ENCODE measurements around the gene CERS5.

Gene CERS5

DNA sequence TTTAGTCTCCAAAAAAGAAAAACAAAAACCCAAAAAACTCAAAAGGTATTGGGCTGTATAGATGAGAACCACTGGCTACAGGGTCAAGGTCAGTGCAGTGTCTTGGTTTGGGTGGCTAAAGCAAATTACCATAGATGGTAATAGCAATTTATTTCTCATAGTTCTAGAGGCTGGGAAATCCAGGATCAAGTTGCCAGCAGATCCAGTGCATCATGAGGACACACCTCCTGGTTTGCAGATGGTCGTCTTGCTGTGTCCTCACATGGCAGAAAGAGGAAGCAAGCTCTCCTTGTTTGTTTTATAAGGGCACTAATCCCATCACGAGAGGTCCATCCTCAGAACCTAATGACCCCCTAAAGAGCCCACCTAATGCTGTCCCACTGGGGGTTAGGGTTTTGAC lies 44.0 kb downstream of the CERS5 start:
- no peak for DNase-seq

DNA sequence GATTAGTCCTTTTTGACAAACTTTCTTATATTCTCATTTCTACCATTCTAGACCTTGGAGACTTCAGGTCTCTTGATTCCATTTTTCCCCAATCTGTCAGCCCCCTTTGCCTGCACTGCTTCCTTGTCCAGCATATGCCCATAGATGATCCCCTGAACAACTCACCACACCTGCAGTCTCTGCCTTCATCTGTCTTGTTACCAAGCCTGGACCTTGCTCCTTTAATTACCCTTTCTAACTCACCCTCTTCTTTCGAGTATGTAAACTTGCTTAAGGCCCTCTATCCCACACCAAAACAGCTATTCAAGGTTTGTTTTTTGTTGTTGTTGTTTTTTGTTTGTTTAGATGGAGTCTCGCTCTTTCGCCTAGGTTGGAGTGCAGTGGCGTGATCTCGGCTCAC lies 45.5 kb downstream of the CERS5 start:
- no peak for DNase-seq

DNA sequence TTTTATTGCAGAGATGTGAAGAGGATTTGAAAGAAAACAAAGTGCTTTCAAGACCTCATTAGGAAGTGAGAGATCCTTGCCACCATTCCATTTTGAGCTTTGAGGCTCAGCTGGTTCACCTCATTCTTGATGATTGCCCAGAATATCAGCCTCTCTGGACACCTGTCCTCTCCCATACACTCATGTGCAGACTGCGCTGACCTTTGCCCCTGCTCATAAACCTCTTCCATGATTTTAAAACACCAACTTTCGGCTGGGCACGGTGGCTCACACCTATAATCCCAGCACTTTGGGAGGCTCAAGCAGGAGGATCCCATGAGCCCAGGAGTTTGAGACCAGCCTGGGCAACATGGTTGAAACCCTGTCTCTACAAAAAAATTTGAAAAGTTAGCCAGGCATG lies 46.2 kb downstream of the CERS5 start:
- DNase-seq: no peak

DNA sequence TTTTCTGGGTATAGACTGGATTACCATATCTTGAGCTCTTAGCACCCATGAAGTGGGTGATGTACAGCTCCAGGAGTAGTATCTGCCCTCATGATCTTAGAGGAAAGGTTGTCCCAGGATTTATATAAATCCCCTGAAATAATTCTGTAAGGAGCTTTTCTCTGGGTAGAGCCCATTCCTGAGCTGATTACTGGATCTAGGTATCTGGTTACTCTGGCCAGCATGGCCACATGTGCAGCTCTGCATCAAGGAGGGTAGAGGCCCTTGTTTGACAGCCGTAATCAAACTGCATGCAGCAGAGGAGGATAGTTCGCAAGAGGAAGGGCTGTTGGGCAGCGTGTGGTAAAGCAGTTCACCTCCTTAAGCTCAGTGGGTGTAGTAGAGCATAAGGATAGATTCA lies 46.6 kb downstream of the CERS5 start:
- no peak for DNase-seq

- no peak for DNase-seq
Observed at GRCh38 chr12:50119387-50119786, 47.8 kb downstream of the CERS5 start.

DNA sequence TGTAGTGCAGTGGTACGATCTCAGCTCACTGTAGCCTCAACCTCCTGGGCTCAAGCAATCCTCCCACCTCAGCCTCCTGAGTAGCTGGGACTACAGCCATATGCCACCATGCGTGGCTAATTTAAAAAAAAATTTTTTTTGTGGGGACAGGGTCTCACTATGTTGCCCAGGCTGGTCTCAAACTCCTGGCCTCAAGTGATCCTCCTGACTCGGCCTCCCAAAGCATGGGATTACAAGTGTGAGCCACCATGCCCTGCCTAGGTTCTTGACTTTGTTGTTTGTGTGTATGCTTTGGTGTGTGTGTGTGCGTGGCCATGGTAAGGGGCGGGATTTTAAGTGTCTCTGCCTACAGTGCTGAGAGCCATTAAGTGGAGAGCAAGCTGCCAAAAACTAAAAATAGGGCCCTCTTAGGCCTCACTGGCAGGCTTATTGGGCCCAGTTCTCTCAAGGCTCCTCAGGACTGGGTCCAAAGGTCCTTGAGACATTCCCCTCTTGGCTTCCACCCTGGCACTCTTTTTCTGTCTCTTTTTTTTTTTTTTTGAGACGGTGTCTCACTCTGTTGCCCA lies 50.0 kb downstream of the CERS5 start:
- DNase-seq: no peak

DNA sequence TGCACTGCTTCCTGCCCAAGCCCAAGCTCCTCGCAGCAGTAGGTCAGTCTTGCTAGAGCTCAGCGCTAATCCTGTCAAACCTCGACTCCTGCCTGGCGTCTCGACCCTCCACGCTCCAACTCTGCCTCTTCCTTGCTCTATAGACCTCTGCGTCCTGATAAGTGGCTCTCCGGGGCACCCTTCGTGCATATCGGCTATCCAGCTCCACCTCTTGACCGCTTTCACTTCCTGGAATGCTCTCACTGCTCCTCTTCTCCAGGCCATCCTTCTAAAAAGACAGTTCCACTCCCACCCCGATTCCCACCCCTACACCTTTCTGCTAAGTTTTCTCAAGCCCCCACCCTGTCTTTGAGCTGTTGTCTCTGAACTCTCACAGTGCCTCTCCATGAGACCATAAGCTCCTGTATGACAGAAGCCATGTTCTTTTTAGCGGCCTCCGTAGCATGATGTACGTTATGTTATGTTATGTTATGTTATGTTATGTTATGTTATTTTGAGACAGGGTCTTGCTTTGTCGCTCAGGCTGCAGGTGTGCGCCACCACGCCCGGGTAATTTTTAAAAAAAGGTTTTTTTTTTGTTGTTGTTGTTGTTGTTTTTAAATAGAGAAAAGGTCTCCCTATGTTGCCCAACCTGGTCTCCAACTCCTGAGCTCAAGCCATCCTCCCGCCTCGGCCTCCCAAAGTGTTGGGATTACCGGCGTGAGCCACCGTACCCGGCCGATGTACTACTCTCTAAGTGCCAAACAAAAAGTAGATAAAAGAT lies 54.5 kb downstream of the CERS5 start:
- DNase-seq: no peak

GRCh38 chr12:50111693-50112455 lies 55.3 kb downstream of the CERS5 start, which contains the start of gene COX14:
COX14 (plus strand) TSS chr12:50112236; CDS start chr12:50120044, 7,808 bp downstream.
- DNase-seq: peak; percentile 99

DNA sequence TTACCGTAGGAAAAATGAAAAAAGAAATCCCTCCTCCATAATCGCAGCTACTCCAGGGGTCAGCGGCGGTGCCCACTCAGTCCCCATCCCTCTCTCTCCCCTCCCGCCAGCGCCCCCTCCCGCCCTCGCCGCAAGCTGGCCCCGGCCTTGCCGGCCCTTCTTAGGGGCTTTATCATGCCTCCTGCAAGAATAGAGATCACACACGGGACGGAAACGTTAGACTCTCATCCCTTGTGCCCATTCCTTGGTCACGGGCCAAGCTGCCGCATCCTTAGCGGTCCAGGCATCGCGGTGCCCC lies 55.8 kb downstream of the CERS5 start:
- DNase-seq: no peak

- DNase-seq: no peak
Observed at GRCh38 chr12:50110762-50111351, 56.3 kb downstream of the CERS5 start.

DNA sequence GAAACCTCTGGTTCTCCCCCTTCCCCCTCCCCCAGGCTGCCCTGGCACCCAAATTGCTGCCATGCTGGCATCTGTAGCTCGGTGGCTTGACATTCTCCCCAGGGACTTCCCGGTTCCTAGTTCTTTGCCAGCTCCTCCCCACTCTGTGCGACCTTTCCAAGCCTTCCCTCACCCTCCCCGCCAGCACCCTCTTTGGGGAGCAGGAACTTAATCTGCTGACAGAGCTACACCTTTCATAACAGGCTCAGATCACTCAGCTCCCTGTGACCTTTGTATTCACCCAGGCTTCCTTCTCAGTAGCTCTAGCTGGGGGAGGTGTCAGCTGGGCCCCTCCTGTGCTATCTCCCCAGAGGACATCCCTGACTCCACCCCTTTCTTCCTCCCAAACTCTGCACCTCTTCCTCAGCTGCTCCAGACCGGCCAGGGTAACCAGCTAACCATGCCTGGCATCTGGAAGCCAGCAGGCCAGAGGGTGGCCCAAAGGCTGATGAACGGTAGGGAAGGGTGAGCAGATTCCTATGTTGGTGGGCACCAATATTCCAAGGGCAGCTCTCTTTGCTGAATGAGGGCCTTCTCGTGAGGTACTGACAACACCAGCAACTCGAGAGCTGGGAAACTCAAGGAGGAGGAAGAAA lies 56.9 kb downstream of the CERS5 start:
- no peak for DNase-seq

GRCh38 chr12:50109319-50109718 lies 57.9 kb downstream of the CERS5 start:
- DNase-seq: no peak

DNA sequence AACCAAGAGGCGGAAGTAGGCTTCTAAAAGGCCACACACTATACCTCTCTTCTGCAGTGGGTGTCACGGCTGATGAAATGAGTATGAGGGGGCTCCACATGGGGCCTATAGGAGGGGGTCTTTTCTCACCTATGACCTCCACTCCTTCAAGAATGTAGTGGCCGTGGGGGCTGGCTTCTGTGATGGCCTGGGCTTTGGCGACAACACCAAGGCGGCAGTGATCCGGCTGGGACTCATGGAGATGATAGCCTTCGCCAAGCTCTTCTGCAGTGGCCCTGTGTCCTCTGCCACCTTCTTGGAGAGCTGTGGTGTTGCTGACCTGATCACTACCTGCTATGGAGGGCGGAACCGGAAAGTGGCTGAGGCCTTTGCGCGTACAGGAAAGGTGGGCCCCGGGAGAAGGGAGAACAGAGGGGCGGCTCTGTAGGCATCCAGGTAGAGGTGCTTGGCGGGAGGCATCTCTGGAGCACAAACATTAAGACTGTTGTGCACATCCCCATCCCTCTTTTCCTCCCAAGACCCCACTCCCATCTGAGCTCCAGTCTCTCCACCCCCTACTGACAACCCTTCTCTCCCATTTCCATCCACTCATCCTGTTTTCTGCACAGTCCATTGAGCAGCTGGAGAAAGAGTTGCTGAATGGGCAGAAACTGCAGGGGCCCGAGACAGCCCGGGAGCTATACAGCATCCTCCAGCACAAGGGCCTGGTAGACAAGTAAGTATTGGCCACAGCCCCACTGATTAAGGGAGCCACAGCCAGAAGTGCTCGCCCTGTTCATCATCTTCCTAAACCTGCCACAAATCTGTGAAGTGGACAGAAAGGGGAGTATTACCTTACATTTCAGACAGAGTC lies 59.5 kb downstream of the CERS5 start:
- DNase-seq: no peak

DNA sequence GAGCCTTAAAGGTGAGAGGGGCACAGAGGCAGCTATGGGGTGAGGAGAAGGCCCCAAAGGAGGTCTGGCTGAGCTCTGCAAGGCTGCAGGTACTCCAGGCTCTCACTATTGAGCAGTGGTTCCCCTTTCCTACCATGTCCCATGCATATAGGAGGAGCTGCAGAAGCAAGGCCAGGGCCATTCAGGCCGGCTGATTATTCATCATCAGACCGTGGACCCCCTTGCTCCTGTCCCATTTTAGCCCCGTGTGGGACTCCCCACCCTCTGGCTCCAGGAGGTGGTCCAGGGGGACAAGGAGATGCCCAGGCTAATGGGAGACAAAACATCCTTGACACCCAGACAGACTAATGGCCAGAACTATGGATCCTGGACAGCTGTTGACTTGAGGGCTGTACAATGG lies 60.3 kb downstream of the CERS5 start:
- DNase-seq: no peak

- no peak for DNase-seq
Observed at GRCh38 chr12:50105913-50106450, 61.2 kb downstream of the CERS5 start.

DNA sequence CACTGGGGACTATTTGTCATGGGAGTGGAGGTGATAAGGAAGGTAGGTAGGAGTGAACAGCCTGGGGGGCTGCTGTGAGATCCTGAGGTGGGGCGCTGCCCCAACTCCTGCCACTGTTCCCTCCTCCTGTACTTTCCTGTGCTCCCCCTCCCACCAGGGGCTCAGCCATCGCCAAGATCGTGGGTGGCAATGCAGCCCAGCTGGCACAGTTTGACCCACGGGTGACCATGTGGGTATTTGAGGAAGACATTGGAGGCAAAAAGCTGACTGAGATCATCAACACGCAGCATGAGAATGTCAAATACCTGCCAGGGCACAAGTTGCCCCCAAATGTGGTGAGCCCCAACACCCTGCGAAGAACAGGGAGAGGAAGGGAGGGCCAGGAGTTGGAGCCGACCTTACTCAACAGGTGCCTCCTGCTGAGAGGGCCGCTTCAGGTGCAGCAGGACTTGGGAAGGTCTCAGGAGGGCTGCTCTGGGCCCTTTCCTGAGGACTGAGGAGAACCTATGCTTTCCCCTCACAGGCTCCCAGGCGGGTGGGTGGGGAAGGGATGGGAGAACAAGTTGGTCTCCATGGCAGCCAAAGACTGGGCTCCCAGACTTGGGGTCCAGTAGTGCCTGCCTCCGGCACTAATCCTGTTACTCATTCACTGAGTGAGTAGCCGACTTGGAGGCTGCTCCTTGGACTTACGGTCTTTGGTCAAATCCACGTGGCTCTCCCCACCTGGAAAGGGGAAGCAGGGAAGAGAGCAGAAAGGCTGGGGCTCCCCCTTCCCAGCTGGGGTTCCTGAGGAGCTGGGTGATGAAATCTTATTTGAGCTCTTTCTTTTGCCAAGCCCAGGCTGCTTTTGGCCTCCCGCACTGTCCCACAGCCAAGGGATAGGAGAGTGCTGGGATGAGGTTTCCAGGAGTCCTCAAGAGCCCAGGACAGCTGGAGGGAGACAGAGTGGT lies 62.5 kb downstream of the CERS5 start:
- DNase-seq: no peak

DNA sequence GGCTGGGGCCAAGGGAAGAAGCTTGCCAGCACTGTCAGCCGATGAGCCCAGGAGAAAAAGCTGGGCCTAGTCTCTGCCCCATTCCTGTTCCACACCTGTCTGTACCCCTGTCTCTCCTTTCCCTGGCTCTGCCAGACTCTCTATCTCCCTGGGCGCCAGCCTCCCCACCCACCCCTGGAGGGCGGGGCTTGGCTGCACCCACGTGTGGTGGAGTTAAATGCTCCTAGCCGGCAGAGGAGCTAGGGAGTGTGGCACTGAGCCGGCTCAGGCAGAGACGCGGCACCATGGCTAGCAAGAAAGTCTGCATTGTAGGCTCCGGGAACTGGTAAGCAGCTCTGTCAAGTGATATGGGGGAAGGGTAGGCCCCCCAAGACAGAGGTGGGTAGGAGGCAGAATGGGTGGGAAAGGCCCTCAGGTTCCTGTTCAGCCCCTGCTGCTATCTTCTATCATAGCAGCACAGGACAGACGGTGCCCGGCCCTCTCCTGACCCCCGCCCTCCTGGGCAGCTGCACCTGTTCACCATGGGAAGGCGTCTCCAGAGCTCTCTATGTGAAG lies 63.3 kb downstream of the CERS5 start, which contains the start of gene GPD1:
Gene GPD1, plus strand, starts transcription at position 242 of the 555 bp plus-strand sequence. Its CDS starts 43 bp downstream, at position 285.
- no peak for DNase-seq

DNA sequence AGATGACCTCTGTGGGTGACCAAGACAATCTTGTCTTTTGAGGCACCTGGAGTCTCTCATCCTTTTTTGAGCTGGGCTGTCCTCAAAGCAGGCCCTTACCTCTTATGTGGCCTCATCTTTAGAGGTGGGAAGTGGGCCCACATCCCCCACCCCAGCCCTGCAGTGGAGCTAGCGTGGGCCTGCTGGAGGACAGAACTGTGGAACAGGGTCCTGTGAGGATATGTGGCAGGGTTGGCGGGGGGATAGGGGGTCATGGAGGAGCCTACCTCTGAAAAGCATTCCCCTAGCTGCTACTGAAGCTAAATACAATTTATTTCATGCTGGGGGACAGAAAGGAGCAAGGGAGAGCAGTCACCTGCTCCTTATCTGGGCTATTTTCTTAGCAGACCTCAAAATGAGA lies 63.8 kb downstream of the CERS5 start:
- DNase-seq: no peak

DNA sequence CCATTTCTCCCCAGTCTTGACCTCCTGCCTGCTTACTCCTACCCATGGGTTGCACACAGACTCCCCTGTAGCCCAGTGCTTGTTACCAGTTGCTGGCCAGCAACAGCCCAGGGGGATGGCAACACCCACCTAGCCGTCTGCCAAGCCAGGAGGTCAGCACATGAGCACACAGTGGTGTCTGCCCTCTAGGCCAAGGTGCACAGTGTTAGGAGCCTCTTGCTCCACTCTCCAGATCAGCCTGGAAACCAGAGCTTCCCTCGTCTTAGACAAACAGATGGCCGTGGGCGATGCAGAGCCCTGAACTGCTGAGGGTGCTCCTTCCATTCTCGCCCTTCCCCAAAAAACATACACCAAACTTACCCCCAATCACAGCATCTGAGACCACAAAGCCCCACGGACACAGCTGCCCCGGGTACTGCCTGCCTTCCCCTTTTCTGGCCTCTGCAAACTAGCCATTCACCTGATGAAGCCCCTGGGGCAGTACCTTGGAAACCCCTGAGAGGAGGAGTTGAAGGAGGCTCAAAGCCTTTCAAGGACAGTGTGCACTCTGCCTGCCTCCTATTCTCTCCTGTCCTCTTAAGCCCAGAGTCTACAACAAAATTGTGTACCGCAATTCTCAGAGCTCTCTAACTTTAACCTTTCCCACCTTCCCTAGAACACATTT lies 64.4 kb downstream of the CERS5 start:
- DNase-seq: no peak

DNA sequence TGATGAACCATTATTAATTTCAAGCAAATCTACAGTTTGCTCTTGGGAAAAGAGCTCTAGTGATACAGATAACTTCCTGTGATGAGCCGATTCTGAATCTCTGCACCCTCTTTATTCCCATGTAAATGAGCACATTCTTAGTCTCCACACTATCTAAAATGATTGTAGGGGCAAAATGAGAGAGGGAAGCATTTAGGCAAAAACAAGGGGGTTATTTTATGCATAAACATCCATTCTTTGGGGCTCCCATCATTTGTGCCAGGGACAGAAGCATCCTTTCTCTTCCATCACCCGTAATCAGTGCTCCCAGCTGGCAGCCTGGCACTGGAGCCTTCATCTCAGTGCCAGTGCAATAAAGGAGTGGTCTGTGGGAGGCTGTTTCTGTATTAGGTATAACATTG lies 65.0 kb downstream of the CERS5 start:
- no peak for DNase-seq

All from NCI-H2081 treated with DMSO at 0.1 percent for 48 hours (cell line).